ENCODE data around the gene C3orf20. TPM values are rescaled to one million over a fixed set of nuclear protein-coding genes. Genes with fewer than 3 reads are reported as not detected.
A peak's percentile ranks its signal among the peaks of the same experiment; 100 is the strongest.

C3orf20 gene
- total RNA-seq, 1 donor = not detected

- TF ChIP-seq CTCF (IDR thresholded peaks at IDR 0.05; ENCODE audit: insufficient read depth, low read depth, low read length) = no peak
- no peak for DNase-seq (ENCODE audit: low read depth)
- H3K4me3 ChIP-seq (ENCODE audit: low read depth, low read length) = no peak overlapping the region
Observed at GRCh38 chr3:14774431-14774830, 99.5 kb downstream of the C3orf20 start.

DNA sequence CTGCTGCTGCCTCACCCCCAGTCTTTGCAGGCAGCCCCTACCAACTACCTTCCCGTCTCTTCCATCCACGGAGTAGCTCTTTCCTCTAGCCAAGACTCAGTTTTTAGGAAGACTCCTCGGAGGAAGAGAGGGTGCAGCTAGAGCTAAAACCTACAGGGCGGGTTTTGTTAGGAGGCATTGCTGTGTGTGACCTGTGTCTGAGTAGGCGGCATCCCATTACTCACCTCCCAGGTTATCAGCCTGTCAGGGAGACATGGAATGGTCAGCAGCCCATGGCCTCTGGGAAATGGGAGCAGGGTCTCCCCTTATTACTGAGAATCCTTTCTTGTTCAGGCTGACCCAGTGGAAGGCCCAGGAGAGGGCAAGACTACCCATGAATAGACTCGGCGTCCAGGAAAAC, 100.1 kb downstream of the C3orf20 start:
- TF ChIP-seq CTCF (IDR thresholded peaks at IDR 0.05; ENCODE audit: insufficient read depth, low read depth, low read length) = no peak
- no peak for DNase-seq (ENCODE audit: low read depth)
- H3K4me3 ChIP-seq (ENCODE audit: low read depth, low read length) = no peak overlapping the region

DNA sequence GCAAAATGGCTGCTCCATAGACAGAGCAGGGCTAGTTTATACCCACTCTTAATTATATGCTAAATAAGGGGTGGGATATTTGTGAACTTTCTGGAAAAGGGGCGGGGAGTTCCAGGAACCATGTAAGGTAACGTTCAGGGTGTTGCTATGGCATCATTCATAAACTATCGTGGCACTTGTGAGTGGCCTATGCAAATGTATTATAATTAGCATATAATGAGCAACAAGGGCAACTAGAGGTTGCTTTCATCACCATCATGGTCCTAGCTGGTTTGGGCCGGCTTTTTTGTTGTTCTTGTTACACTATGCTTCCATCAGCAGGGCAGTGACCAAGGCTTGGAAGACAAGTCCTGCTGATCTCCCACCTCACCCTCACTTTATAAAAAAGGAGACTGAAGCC, 100.6 kb downstream of the C3orf20 start:
- DNase-seq (ENCODE audit: low read depth) = no peak
- no peak for TF ChIP-seq CTCF (IDR thresholded peaks at IDR 0.05; ENCODE audit: insufficient read depth, low read depth, low read length)

GRCh38 chr3:14779069-14779685, 104.2 kb downstream of the C3orf20 start:
- no peak overlapping the region for H3K4me3 ChIP-seq (ENCODE audit: low read depth, low read length)
- TF ChIP-seq CTCF (IDR thresholded peaks at IDR 0.05; ENCODE audit: insufficient read depth, low read depth, low read length) = no peak

More for the DNA sequence above, 100.6 kb downstream of the C3orf20 start:
- H3K4me3 ChIP-seq (ENCODE audit: low read depth, low read length) = no peak overlapping the region

GRCh38 chr3:14780927-14781507, 106.1 kb downstream of the C3orf20 start:
- no peak overlapping the region for H3K4me3 ChIP-seq (ENCODE audit: low read depth, low read length)

More at GRCh38 chr3:14779069-14779685, 104.2 kb downstream of the C3orf20 start:
- DNase-seq (ENCODE audit: low read depth) = no peak

GRCh38 chr3:14783480-14784086, 108.6 kb downstream of the C3orf20 start:
- TF ChIP-seq CTCF (IDR thresholded peaks at IDR 0.05; ENCODE audit: insufficient read depth, low read depth, low read length) = no peak
- no peak for DNase-seq (ENCODE audit: low read depth)
- H3K4me3 ChIP-seq (ENCODE audit: low read depth, low read length) = no peak overlapping the region

More at GRCh38 chr3:14780927-14781507, 106.1 kb downstream of the C3orf20 start:
- DNase-seq (ENCODE audit: low read depth) = peak; percentile 73
- peak; percentile 82 for TF ChIP-seq CTCF (IDR thresholded peaks at IDR 0.05; ENCODE audit: insufficient read depth, low read depth, low read length)

Measured in fibroblast of villous mesenchyme (primary cell).